WTC11 (cell line): ENCODE measurements around the gene GIPR.

Source experiments
- CBFB ChIP-seq: sonication (generic); formaldehyde crosslinking; IDR thresholded peaks from 2 replicates; pipeline ENCODE4 v1.8.1; 2022; ENCODE audit warnings: mild to moderate bottlenecking, low read depth, missing genetic modification reagents
- CREB1 ChIP-seq: sonication (generic); formaldehyde crosslinking; IDR thresholded peaks from 2 replicates; pipeline ENCODE4 v1.8.0; 2023; ENCODE audit warnings: mild to moderate bottlenecking, missing genetic modification reagents
- CREM ChIP-seq: sonication (generic); formaldehyde crosslinking; IDR thresholded peaks from 2 replicates; pipeline ENCODE4 v1.8.1; 2022; ENCODE audit warnings: mild to moderate bottlenecking, missing genetic modification reagents, moderate library complexity
- JUN ChIP-seq: sonication (generic); formaldehyde crosslinking; IDR thresholded peaks from 2 replicates; pipeline ENCODE4 v1.8.0; 2023; ENCODE audit warnings: mild to moderate bottlenecking, missing genetic modification reagents
- MYBL2 ChIP-seq: sonication (generic); formaldehyde crosslinking; IDR thresholded peaks from 2 replicates; pipeline ENCODE4 v1.8.1; 2023; ENCODE audit warnings: mild to moderate bottlenecking, moderate library complexity, missing genetic modification reagents
- NFE2L1 ChIP-seq: sonication (generic); formaldehyde crosslinking; IDR thresholded peaks from 2 replicates; pipeline ENCODE4 v1.8.1; 2023; ENCODE audit warnings: missing genetic modification reagents
- NR2C2 ChIP-seq: sonication (generic); formaldehyde crosslinking; IDR thresholded peaks from 2 replicates; pipeline ENCODE4 v1.8.0; 2022; ENCODE audit warnings: mild to moderate bottlenecking, missing genetic modification reagents
- TF ChIP-seq, protein P1 (sequence below): sonication (generic); formaldehyde crosslinking; IDR thresholded peaks from 2 replicates; pipeline ENCODE4 v1.8.0; 2023; ENCODE audit warnings: missing genetic modification reagents
- TF ChIP-seq, protein P2 (sequence below): fragments of 200-600 bp; IDR thresholded peaks from 2 replicates; pipeline ENCODE4 v1.8.0; 2022; ENCODE audit warnings: antibody characterized with exemption
- TF ChIP-seq, protein P3 (sequence below): sonication (generic); formaldehyde crosslinking; IDR thresholded peaks from 2 replicates; pipeline ENCODE4 v1.8.1; 2023; ENCODE audit warnings: mild to moderate bottlenecking, missing genetic modification reagents, moderate library complexity

DNA sequence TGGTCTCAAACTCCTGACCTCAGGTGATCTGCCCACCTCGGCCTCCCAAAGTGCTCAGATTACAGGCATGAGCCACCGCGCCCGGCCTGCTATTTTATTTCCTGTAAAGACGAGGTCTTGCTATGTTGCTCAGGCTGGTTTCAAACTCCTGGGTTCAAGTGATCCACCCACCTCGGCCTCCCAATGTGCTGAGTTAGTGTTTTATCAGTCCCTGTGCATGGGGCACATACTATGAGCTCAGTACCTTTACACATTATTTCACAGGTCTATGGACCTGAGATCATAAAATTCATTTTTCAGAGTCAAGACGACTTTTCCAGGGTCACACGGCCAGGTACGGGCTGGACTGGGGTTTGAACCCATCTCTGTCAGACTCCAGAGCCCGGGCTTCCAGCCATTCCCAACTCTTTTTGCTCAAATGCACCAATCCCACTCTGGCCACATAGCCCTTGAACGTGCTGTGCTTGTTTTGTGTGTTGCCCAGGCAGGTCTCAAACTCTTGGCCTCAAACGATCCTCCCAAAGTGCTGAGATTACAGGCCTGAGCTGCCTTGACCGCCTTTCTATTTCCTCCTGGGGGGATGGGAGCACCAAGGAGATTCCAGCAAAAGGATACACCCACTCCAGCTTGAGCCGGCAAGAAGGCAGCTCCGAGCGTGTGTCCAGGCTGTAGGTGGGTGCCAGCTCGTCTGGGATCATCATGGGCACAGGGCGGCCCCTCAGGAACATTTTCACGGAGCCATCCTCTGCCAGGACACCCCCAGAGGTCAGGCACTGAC, 29.9 kb upstream of the GIPR start:
- TF ChIP-seq, protein P1, sequence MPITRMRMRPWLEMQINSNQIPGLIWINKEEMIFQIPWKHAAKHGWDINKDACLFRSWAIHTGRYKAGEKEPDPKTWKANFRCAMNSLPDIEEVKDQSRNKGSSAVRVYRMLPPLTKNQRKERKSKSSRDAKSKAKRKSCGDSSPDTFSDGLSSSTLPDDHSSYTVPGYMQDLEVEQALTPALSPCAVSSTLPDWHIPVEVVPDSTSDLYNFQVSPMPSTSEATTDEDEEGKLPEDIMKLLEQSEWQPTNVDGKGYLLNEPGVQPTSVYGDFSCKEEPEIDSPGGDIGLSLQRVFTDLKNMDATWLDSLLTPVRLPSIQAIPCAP: no peak
- TF ChIP-seq, protein P2, sequence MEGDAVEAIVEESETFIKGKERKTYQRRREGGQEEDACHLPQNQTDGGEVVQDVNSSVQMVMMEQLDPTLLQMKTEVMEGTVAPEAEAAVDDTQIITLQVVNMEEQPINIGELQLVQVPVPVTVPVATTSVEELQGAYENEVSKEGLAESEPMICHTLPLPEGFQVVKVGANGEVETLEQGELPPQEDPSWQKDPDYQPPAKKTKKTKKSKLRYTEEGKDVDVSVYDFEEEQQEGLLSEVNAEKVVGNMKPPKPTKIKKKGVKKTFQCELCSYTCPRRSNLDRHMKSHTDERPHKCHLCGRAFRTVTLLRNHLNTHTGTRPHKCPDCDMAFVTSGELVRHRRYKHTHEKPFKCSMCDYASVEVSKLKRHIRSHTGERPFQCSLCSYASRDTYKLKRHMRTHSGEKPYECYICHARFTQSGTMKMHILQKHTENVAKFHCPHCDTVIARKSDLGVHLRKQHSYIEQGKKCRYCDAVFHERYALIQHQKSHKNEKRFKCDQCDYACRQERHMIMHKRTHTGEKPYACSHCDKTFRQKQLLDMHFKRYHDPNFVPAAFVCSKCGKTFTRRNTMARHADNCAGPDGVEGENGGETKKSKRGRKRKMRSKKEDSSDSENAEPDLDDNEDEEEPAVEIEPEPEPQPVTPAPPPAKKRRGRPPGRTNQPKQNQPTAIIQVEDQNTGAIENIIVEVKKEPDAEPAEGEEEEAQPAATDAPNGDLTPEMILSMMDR: no peak
- TF ChIP-seq, protein P3, sequence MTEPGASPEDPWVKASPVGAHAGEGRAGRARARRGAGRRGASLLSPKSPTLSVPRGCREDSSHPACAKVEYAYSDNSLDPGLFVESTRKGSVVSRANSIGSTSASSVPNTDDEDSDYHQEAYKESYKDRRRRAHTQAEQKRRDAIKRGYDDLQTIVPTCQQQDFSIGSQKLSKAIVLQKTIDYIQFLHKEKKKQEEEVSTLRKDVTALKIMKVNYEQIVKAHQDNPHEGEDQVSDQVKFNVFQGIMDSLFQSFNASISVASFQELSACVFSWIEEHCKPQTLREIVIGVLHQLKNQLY: no peak
- TF ChIP-seq CBFB (no peak), NFE2L1 (CRISPR knock-in tag) (no peak), NR2C2 (no peak), CREM (no peak), CREB1 (no peak), JUN (CRISPR knock-in tag) (no peak), MYBL2 (no peak)
